HepG2 (cell line): ENCODE measurements around the gene FOXN3. TPM values are rescaled to one million over a fixed set of nuclear protein-coding genes. Genes with fewer than 3 reads are reported as not detected.
A peak's percentile ranks its signal among the peaks of the same experiment; 100 is the strongest.

Experiments
- ARID5B ChIP-seq: IDR thresholded peaks from 2 replicates; pipeline ENCODE4 v1.4.0; 2020; ENCODE audit warnings: mild to moderate bottlenecking, missing genetic modification reagents
- FOXA3 ChIP-seq: IDR thresholded peaks from 2 replicates; pipeline ENCODE4 v1.6.1; 2016; ENCODE audit warnings: missing genetic modification reagents, missing compliant biosample characterization
- FOXO1 ChIP-seq: sonication (generic); formaldehyde crosslinking; IDR thresholded peaks from 2 replicates; pipeline ENCODE4 v1.4.0; 2020; ENCODE audit warnings: missing genetic modification reagents
- GATAD1 ChIP-seq: IDR thresholded peaks from 2 replicates; pipeline ENCODE4 v1.6.1; 2016; ENCODE audit warnings: missing genetic modification reagents, missing compliant biosample characterization
- IRF2 ChIP-seq: IDR thresholded peaks from 2 replicates; pipeline ENCODE4 v1.6.1; 2018; ENCODE audit warnings: missing genetic modification reagents, missing compliant biosample characterization
- MAZ ChIP-seq, 2 experiments: sonication (generic) in 1 of 2; formaldehyde crosslinking in 1 of 2; IDR thresholded peaks; 2 replicates each; pipeline versions ENCODE4 v1.5.0 to v1.6.1; 2012 to 2020; ENCODE audit warnings: low read depth in 2 of 2, mild to moderate bottlenecking in 2 of 2, borderline replicate concordance in 1 of 2, improper control_type of control experiment in 1 of 2, low read length in 1 of 2, missing genetic modification reagents in 1 of 2, moderate library complexity in 1 of 2
- NFIC ChIP-seq: IDR thresholded peaks from 2 replicates; pipeline ENCODE4 v1.6.1; 2012; ENCODE audit warnings: mild to moderate bottlenecking, low read length, inconsistent platforms
- RERE ChIP-seq: IDR thresholded peaks from 2 replicates; pipeline ENCODE4 v1.6.1; 2016; ENCODE audit warnings: low read depth, missing genetic modification reagents, missing compliant biosample characterization
- SKIL ChIP-seq: sonication (generic); formaldehyde crosslinking; IDR thresholded peaks from 2 replicates; pipeline ENCODE4 v1.8.0; 2022; ENCODE audit warnings: missing genetic modification reagents, mild to moderate bottlenecking, moderate library complexity, borderline replicate concordance
- TRAFD1 ChIP-seq: sonication (generic); formaldehyde crosslinking; IDR thresholded peaks from 2 replicates; pipeline ENCODE4 v1.5.1; 2020; ENCODE audit warnings: missing genetic modification reagents, mild to moderate bottlenecking, borderline replicate concordance
- TRIM22 ChIP-seq: fragments of 450-650 bp; IDR thresholded peaks from 2 replicates; pipeline ENCODE4 v1.6.1; 2017
- ZBTB2 ChIP-seq: sonication (generic); formaldehyde crosslinking; IDR thresholded peaks from 2 replicates; pipeline ENCODE4 v1.8.0; 2022; ENCODE audit warnings: low read depth, missing genetic modification reagents
- polyA plus RNA-seq, 8 experiments: library from polyadenylated mRNA; depleted of rRNA in 3 of 8; stranded (reverse) in 7 of 8; unstranded in 1 of 8; fragments of >200 nt; fragmentation: Illumina TruSeq in 4 of 8; extraction: Trizol in 4 of 8; gene quantifications; 2 replicates each; pipeline versions ENCODE4 v1.2.1 to v1.2.3, GENCODE V29; 2011 to 2016; ENCODE audit warnings: low read depth in 4 of 8, missing spikeins in 1 of 8, mixed read lengths in 1 of 8; ENCODE audit not compliant: insufficient read depth in 1 of 8
- total RNA-seq, 5 experiments: library from RNA; depleted of rRNA; stranded (reverse); fragments of >200 nt; fragmentation: Illumina TruSeq; extraction: Trizol; gene quantifications; 2 replicates each; pipeline ENCODE4 v1.2.3, GENCODE V29; 2016; ENCODE audit warnings: low read depth in 1 of 5

Gene FOXN3
- total and polyA plus RNA-seq, 2 of the 13 experiments (the other 11 are each of a cell fraction or from before 2014, with no cell fraction given), result 32.4 to 70.2 TPM

- TF ChIP-seq ARID5B (peak; percentile 35), FOXA3 (CRISPR knock-in tag) (peak; percentile 24; the same call in 1 of the 2 replicates), TRAFD1 (no peak), GATAD1 (CRISPR knock-in tag) (no peak), ZBTB2 (CRISPR knock-in tag) (0 out of 2 replicates have a peak, but pooled peaks have one; percentile 16), TRIM22 (no peak), FOXO1 (CRISPR knock-in tag) (peak; percentile 15; the same call in 1 of the 2 replicates), IRF2 (CRISPR knock-in tag) (no peak), SKIL (CRISPR knock-in tag) (peak; percentile 68), NFIC (no peak), RERE (CRISPR knock-in tag) (peak; percentile 51; the same call in 1 of the 2 replicates), MAZ (IDR thresholded peaks at IDR 0.05; ENCODE audit: borderline replicate concordance, low read depth, low read length) (peak; percentile 99), MAZ (CRISPR knock-in tag; IDR thresholded peaks at IDR 0.05; ENCODE audit: low read depth) (0 out of 2 replicates have a peak, but pooled peaks have one; percentile 41)
Measured at GRCh38 chr14:89417091-89417464, at the start of gene FOXN3 (continued).
